Endodermal cell (in vitro differentiated cells): ENCODE measurements around the gene ZNF710. TPM values are rescaled to one million over a fixed set of nuclear protein-coding genes. Genes with fewer than 3 reads are reported as not detected.

Experiments
- DNase-seq: peaks from one replicate; pipeline ENCODE4 v3.0.0-alpha.2; 2017
- H3K27ac ChIP-seq: 2 replicates; pipeline ENCODE4 v1.5.1; 2013; ENCODE audit warnings: mild to moderate bottlenecking, low read depth, low read length, moderate library complexity
- H3K27me3 ChIP-seq: 2 replicates; pipeline ENCODE4 v1.6.1; 2013; ENCODE audit warnings: mild to moderate bottlenecking, low read length, moderate library complexity; ENCODE audit not compliant: insufficient read depth, control insufficient read depth, poor library complexity, severe bottlenecking
- H3K36me3 ChIP-seq: 2 replicates; pipeline ENCODE4 v1.7.0; 2013; ENCODE audit warnings: mild to moderate bottlenecking, low read length, moderate library complexity; ENCODE audit not compliant: control insufficient read depth, insufficient read depth
- H3K4me1 ChIP-seq: one replicate; pipeline ENCODE4 v1.7.0; 2013; ENCODE audit warnings: low read length; ENCODE audit not compliant: control insufficient read depth, insufficient read depth
- H3K4me3 ChIP-seq: 2 replicates; pipeline ENCODE4 v1.5.1; 2013; ENCODE audit warnings: mild to moderate bottlenecking, low read length, moderate library complexity
- H3K9ac ChIP-seq: 2 replicates; pipeline ENCODE4 v1.6.1; 2013; ENCODE audit warnings: mild to moderate bottlenecking, low read length, moderate library complexity; ENCODE audit not compliant: poor library complexity, severe bottlenecking; ENCODE audit errors: extremely low read depth
- H3K9me3 ChIP-seq: 2 replicates; pipeline ENCODE4 v1.6.1; 2013; ENCODE audit warnings: mild to moderate bottlenecking, low read length, moderate library complexity; ENCODE audit not compliant: control insufficient read depth
- H3K27ac Mint-ChIP-seq: 2 replicates; pipeline ENCODE4 v1.8.0; 2020; ENCODE audit warnings: mixed read lengths
- H3K27me3 Mint-ChIP-seq: 2 replicates; pipeline ENCODE4 v1.8.0; 2021; ENCODE audit warnings: mild to moderate bottlenecking, mixed read lengths; ENCODE audit not compliant: insufficient read depth
- H3K36me3 Mint-ChIP-seq: 2 replicates; pipeline ENCODE4 v1.8.0; 2020; ENCODE audit warnings: low read depth, mixed read lengths
- H3K4me1 Mint-ChIP-seq: 2 replicates; pipeline ENCODE4 v1.8.0; 2020; ENCODE audit warnings: mixed read lengths
- H3K4me3 Mint-ChIP-seq: 2 replicates; pipeline ENCODE4 v1.8.0; 2020; ENCODE audit warnings: mild to moderate bottlenecking, moderate library complexity, mixed read lengths
- H3K9me3 Mint-ChIP-seq: 2 replicates; pipeline ENCODE4 v1.8.0; 2020; ENCODE audit warnings: mild to moderate bottlenecking, mixed read lengths
- WGBS, 2 experiments: methylation state at CpG; one replicate each; pipeline versions ENCODE4 v1.1.5 to v1.1.7; 2013; ENCODE audit warnings: missing lambda C conversion rate in 2 of 2, mixed read lengths in 1 of 2; ENCODE audit not compliant: insufficient coverage in 1 of 2, insufficient read length in 1 of 2; 5-methylcytosine and 5-hydroxymethylcytosine counted together
- total RNA-seq, 2 donors: library from RNA; stranded (reverse); fragmentation: NEBNext Ultra II Directional in 1 of 2; extraction: Animal tissue kit (Norgen Biotek cat#: 25700) in 1 of 2; gene quantifications; 2 replicates in 1 of 2; 3 replicates in 1 of 2; pipeline ENCODE4 v1.2.1, GENCODE V29; 2021
- TF ChIP-seq, protein P1 (sequence below): fragments of 200-600 bp; sonication (generic); conservative IDR thresholded peaks from 2 replicates; pipeline ENCODE4 v1.5.0; 2021; ENCODE audit warnings: antibody characterized with exemption, mild to moderate bottlenecking

The ZNF710 gene
- total RNA-seq, 2 donors from 2014 or later: 31.8 to 39.1 TPM

DNA sequence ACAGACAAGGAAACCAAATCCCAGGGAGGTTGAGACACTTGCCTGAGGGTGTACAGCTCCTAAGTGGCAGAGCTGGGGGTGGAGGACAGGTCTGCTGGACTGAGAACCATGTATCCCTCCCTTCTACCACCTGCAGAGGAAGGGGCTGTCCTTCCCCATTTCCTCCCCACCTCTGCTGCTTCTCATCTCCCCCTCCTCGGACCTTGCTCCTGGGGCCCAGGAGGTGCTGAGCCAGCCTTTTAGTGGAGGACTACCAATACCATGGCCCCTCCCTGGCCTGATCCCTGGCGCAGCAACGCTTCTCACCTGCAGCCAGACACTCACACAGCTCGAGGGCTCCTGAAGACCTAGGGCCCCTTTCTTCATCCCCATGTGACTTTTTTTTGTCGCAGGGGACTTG lies 50.8 kb downstream of the ZNF710 start:
- Mint-ChIP-seq H3K36me3 (peaks cover 10% of the 10 kb centered on the region), H3K4me3 (no peak overlapping the region), H3K27ac (no peak overlapping the region), H3K27me3 (no peaks in the 10 kb centered on the region), H3K9me3 (no peaks in the 10 kb centered on the region), H3K4me1 (peaks cover 5% of the 10 kb centered on the region)
- no peaks in the 10 kb centered on the region for H3K9me3 ChIP-seq
- DNase-seq: peak; percentile 43
- TF ChIP-seq, protein P1, sequence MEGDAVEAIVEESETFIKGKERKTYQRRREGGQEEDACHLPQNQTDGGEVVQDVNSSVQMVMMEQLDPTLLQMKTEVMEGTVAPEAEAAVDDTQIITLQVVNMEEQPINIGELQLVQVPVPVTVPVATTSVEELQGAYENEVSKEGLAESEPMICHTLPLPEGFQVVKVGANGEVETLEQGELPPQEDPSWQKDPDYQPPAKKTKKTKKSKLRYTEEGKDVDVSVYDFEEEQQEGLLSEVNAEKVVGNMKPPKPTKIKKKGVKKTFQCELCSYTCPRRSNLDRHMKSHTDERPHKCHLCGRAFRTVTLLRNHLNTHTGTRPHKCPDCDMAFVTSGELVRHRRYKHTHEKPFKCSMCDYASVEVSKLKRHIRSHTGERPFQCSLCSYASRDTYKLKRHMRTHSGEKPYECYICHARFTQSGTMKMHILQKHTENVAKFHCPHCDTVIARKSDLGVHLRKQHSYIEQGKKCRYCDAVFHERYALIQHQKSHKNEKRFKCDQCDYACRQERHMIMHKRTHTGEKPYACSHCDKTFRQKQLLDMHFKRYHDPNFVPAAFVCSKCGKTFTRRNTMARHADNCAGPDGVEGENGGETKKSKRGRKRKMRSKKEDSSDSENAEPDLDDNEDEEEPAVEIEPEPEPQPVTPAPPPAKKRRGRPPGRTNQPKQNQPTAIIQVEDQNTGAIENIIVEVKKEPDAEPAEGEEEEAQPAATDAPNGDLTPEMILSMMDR: no peak
- H3K27me3 ChIP-seq: no peaks in the 10 kb centered on the region
- H3K9ac ChIP-seq: no peak overlapping the region
- H3K36me3 ChIP-seq: peaks cover 3% of the 10 kb centered on the region
- H3K4me3 ChIP-seq: no peak overlapping the region
- 93 to 95% methylated on average over 5 of the region's 5 CpGs for WGBS, 2 experiments
- no peaks in the 10 kb centered on the region for H3K4me1 ChIP-seq
- no peak overlapping the region for H3K27ac ChIP-seq

GRCh38 chr15:90053685-90054466 lies 52.8 kb downstream of the ZNF710 start:
- no peaks in the 10 kb centered on the region for H3K27me3 ChIP-seq
- Mint-ChIP-seq H3K9me3 (no peaks in the 10 kb centered on the region), H3K4me1 (peaks cover 10% of the 10 kb centered on the region), H3K36me3 (peaks cover 10% of the 10 kb centered on the region), H3K27ac (no peak overlapping the region), H3K4me3 (no peak overlapping the region), H3K27me3 (no peaks in the 10 kb centered on the region)
- WGBS, 2 experiments: 86 to 93% methylated on average over 9 to 13 of the region's 14 CpGs
- no peak overlapping the region for H3K4me3 ChIP-seq
- DNase-seq: no peak
- no peak overlapping the region for H3K27ac ChIP-seq
- no peak overlapping the region for H3K9ac ChIP-seq
- H3K9me3 ChIP-seq: no peaks in the 10 kb centered on the region
- H3K4me1 ChIP-seq: no peaks in the 10 kb centered on the region
- H3K36me3 ChIP-seq: no peaks in the 10 kb centered on the region
- TF ChIP-seq, protein P1: no peak

GRCh38 chr15:90054618-90055097 lies 53.5 kb downstream of the ZNF710 start:
- no peak overlapping the region for H3K27ac Mint-ChIP-seq
- no peak for DNase-seq

More at GRCh38 chr15:90054618-90055097, 53.5 kb downstream of the ZNF710 start:
- Histone ChIP-seq H3K9me3 (no peaks in the 10 kb centered on the region), H3K36me3 (no peaks in the 10 kb centered on the region), H3K27ac (no peak overlapping the region), H3K27me3 (no peaks in the 10 kb centered on the region), H3K4me3 (no peak overlapping the region), H3K9ac (no peak overlapping the region), H3K4me1 (peaks cover 5% of the 10 kb centered on the region)
- TF ChIP-seq, protein P1: no peak
- H3K27me3 Mint-ChIP-seq: no peaks in the 10 kb centered on the region
- H3K36me3 Mint-ChIP-seq: peaks cover 10% of the 10 kb centered on the region
- H3K4me3 Mint-ChIP-seq: no peak overlapping the region
- H3K9me3 Mint-ChIP-seq: no peaks in the 10 kb centered on the region
- WGBS, 2 experiments: 87 to 88% methylated on average over 5 to 7 of the region's 7 CpGs
- H3K4me1 Mint-ChIP-seq: peaks cover 17% of the 10 kb centered on the region
